ENCODE data around the gene PSMD5. TPM values are rescaled to one million over a fixed set of nuclear protein-coding genes. Genes with fewer than 3 reads are reported as not detected.

Gene PSMD5
- polyA plus RNA-seq, 12 donors = 19.9 to 35.6 (median 25.6) TPM; not detected in 1

GRCh38 chr9:120875954-120876841 lies 33.5 kb upstream of the PSMD5 start:
- DNase-seq = peak; percentile 72

- no peak for DNase-seq
Observed at GRCh38 chr9:120875643-120875953, 32.9 kb upstream of the PSMD5 start.

- DNase-seq = no peak
Observed at GRCh38 chr9:120875195-120875565, 32.5 kb upstream of the PSMD5 start.

DNA sequence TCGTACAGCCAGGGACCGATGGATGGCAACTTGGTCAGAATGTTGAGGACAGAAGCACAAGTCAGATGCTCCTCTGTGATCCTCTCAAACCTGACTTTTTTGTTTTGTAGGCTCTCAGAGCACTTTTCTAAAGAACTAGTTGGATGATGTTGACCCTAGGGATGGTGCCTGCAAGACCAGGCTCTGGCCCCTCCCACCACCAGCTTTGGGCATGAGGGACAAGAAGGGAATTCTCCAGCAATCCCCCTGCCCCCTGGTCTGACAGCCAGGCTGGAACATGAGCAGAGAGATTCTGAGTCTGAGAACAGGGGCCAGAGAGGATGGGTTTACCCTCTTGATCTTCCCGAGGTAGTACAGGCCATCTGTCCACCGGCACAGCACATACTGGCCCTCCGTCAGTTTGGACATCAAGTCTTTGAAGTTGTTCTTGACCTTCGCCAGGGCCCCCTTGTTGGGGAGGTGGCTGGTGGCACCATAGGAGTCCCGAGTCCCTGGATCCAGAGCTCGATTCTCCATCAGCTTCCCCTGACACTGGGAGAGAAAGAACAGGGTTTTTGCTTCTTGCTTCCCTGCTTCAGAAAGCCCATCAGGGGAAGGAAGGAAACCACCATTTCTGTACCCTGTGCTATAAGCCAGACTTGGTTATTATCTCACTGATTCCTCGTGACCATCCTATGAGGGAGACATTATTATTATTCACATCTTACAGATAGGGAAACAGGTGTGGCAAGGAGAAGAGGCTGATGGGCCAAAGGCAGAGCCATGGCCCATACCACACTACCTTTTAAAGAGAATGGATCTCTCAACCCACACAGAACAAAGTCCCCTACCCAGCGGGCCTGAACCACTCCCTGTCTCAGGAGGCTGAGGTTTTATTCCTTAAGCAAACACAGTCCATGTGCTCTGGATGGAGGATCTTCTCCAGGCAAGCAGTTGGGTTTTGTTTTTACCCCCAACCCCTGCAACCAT lies 31.8 kb upstream of the PSMD5 start:
- DNase-seq = no peak

DNA sequence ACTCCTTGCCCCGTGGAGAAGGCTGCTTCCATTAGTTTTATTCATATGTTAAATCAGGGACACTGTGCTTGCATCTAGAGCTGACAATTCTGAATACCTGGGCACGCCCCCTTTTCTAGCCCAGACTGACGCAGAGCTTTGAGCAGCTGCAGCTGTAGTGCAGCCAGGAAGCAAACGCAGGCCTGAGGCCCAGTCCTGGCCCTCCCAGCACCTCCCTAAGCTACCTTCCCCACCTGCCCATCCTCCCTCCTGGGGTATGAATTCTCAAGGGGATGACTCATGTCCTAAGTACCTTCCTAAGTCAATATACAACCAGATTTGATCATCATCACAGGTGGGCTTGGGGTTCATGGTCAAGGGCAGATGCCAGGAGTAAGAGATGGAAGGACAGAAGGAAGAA lies 30.8 kb upstream of the PSMD5 start:
- DNase-seq = no peak

GRCh38 chr9:120872791-120873502 lies 30.2 kb upstream of the PSMD5 start:
- no peak for DNase-seq

DNA sequence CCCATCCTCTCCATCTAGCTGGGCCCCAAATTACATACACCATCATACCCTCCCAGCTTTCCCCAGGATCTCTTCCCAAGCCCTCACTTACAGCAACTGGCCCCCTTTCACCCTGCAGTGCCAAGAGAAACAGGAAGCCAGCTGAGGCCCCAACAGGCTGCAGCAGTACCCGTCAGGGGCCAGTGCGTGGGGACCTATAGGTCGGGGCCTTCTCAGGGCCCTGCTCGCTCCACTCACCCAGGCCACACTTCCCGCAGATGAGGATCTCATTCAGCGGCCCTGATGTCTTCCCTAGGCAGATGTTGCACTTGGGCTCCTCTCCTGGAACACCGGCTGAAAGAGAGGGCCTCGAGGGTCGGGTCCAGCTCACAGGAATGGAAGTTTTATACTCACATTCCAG lies 27.5 kb upstream of the PSMD5 start:
- no peak for DNase-seq

- DNase-seq = no peak
Observed at GRCh38 chr9:120869726-120870125, 27.0 kb upstream of the PSMD5 start.

- no peak for DNase-seq
Observed at GRCh38 chr9:120869360-120869687, 26.6 kb upstream of the PSMD5 start.

DNA sequence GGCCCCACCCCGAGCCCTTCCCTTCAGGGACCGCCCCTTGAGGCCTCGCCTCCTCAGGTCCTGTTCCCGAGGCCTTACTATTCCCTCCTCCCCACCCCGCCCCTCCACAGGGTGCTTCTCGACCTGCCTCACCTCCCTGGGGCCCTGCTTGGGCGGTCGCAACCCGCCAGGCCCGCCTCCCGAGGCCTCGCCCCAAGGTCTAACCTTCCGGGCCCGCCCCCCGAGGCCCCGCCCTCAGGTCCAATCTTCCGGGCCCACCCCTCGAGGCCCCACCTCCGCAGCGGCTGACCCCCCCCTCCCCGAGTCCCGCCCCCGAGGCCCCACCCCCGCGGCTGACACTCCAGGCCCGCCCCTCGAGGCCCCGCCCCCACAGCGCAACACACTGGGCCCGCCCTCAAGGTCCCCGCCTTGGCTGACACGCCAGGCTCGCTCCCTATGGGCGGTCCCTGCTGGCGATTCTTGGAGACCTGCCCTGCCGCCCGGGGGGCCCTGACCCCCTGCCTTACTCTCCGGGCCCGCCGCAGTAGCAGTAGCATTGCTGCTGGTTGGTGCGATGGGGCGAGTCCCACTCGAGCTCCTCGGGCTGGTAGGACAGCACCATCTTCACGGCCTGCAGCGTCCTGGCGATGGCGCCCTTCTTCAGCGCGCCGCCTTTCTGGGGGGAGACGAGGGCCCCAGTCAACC lies 26.1 kb upstream of the PSMD5 start:
- peak; percentile 88 for DNase-seq

GRCh38 chr9:120868339-120868675 lies 25.6 kb upstream of the PSMD5 start:
- no peak for DNase-seq

- DNase-seq = no peak
Observed at GRCh38 chr9:120867676-120868338, 25.1 kb upstream of the PSMD5 start.

DNA sequence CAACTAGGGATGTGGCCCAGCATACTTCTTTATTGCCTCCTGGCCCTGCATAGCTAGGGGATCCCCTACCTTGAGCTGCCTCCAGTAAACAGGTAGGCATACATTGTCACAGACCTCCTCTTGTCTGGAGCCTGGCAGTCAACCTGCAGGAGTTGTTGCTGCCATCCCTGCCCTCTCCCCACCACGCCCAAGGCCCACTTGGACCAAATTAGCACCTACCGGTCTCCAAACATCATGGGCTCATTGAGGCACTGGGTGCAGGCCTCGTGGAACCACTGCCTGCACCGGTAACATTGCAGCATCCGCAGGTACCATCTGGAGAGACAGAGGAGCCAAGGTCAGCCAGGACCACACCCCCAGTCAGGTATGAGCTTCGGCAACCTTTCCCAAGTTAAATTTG lies 23.9 kb upstream of the PSMD5 start:
- no peak for DNase-seq

DNA sequence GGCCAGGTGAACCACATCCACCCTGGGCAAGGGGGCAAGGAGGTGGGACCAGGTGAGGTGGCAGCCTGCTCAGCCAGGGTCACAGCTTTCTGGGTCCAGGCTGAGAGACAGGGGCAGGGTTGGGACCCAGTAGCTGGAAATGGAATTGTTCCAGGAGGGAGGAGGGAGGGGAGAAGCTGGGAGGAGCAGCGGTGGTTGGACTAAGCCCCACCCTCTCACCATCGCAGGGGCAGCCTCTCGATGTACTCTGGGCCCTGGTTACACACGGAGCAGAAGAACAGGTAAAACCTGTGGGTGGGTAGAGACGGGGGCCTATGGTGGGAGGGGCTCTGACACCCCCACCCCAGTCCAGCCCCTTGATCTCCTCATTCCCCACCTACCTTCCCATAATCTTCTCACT lies 23.1 kb upstream of the PSMD5 start:
- DNase-seq = no peak

DNA sequence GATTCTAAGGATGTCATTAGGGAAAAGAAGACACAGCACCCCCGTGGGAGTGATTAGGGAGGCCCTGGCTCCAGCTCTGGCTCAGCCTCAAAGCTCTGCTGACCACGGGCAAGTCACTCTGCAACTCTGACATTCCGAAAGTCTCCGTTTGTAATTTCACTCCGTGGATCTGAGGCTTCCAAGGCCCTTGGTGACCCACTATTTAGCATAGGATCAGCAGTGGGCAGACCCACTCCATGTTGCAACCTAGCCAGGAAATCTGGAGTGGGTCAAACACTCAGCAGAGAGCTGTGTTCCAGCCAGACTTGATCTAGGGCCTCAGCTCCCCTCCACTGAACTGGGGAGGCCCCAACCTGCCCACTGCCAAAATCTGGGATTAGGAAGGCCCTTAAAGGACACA lies 22.5 kb upstream of the PSMD5 start:
- DNase-seq = no peak

DNA sequence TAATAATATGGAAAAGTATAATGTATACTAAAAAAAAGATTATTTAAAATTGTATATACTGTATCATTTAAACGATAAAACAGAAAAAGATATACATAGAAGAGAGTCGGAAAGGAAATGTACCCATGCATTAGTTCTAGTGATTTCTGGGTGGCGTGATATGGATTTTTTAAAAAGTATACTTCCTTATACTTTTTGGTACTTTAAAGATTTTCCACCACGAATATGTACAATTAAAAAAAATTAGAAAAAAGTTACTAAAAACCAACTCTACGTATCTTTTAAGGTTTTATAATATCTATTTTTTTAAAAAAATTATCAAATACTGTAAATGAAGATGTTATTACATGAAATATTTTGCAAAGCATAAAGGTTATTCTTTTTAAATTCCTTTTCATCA lies 22.0 kb upstream of the PSMD5 start:
- no peak for DNase-seq

- no peak for DNase-seq
Observed at GRCh38 chr9:120863833-120864232, 21.1 kb upstream of the PSMD5 start.

DNA sequence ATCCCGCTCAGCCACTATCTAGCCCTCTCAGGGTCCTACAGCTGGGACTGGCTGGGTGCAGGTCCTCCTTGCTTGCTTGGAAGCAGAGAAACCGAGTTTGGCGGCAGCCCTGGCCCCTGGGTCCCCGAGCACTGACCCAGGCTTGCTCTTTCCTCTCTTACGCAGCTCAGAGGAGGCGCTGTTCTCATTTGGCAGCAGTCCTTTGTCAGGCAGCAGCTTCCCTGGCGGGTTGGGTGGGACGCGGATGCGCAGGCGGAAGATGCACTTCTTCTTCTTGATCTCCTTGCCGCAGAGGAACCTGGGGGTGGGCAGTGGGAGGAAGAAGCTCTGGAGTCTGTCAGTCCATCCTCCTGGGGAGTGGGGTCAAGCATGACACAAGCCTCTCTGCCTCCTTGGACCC lies 19.7 kb upstream of the PSMD5 start:
- no peak for DNase-seq

DNA sequence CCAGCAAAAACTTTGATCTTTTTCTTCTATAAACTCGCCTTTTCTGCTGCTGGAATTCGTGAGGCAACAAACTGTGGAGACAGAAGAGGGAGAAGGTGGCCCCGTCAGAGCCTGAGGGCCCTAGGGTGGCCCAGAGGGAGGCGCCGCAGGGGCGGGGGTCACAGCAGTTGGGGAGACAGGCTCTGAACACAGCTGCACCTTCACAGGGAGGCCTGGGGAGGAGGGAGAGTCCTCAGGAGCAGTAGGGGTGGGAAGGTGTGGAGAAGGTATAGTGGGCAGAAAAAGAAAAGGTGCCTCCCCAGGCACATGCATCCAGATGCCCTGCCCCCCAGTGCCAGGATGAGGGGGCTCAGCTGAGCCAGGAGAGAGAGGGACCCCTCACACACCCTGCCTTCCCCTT lies 19.2 kb upstream of the PSMD5 start:
- no peak for DNase-seq

DNA sequence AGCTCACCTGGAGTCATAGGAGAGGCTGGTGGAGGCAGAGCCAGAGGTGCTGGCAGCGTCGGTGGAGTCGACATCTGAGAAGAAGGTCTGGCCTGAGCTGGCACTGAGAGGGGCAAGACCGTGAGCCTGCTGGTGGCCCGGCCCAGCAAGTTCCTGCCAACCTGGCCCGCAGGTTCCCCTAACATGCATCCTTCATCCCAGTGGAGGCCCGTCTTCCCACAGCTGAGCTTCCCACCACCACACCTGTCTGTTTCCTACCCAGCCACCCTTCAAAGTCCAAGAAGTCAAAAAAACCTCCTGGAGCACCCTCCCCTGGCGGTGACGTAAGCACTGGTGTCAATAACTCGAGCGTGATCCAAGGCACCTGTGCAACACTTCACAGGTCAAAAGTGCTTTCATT lies 17.4 kb upstream of the PSMD5 start:
- no peak for DNase-seq

DNA sequence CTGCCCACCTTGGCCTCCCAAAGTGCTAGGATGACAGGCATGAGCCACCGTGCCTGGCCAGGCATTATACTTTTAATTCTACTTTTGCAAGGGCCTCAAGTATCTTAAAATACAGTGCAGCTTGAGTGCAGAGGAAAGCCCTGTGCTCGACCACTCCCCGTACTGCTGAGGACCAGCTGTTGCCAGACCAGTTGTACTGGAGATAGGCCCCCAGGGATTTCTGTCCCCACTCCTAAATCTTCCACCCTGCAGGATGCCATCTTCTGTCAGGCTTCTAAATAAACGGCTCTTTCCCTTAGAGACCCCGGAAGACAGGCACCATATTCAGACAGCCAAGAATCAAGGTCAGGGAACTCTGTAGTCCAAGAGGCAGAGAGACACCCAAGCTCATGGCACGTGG lies 16.6 kb upstream of the PSMD5 start:
- DNase-seq = no peak

- DNase-seq = no peak
Observed at GRCh38 chr9:120857902-120858301, 15.2 kb upstream of the PSMD5 start.
